Measurements from ENCODE around the gene NSUN6.
A peak's percentile ranks its signal among the peaks of the same experiment; 100 is the strongest.

Gene NSUN6, protein sequence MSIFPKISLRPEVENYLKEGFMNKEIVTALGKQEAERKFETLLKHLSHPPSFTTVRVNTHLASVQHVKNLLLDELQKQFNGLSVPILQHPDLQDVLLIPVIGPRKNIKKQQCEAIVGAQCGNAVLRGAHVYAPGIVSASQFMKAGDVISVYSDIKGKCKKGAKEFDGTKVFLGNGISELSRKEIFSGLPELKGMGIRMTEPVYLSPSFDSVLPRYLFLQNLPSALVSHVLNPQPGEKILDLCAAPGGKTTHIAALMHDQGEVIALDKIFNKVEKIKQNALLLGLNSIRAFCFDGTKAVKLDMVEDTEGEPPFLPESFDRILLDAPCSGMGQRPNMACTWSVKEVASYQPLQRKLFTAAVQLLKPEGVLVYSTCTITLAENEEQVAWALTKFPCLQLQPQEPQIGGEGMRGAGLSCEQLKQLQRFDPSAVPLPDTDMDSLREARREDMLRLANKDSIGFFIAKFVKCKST

DNA sequence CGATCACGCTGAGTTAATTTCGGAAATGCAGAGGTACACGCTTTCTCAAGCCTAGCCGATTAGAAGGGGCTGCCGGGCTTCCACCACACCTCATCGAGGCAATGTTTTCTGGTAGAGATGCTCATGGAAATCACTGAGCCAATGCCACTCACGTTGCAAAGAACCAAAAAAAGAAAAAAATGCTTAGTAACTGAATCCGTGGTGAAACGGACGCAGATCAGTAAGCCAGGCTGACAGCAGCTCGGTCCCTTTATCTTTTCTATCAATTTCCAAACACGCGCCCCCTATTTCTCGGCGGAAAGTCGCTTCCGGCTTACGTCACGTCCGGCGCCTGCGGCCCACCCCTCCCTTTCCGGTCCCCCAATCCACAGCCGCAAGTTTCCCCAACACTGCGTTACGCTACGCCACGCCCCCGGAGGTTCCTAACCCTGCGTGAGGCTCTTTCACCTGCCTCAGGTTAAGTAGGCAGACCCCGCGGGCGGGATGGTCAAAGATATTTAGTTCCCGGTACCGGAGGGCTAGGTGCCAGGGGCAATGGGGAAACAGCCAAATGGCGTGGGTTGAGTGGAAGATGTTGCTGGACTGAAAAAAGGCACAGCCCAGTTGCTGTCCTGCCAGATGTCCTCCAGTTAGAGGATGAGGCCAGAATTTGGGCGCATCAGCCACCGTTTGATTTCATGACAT, at the start of gene NSUN6:
TSS of gene NSUN6 (minus strand) at position 264 of the 684 bp plus-strand sequence. CDS start 384 bp downstream, outside the sequence.
- DNase-seq = no peak

DNA sequence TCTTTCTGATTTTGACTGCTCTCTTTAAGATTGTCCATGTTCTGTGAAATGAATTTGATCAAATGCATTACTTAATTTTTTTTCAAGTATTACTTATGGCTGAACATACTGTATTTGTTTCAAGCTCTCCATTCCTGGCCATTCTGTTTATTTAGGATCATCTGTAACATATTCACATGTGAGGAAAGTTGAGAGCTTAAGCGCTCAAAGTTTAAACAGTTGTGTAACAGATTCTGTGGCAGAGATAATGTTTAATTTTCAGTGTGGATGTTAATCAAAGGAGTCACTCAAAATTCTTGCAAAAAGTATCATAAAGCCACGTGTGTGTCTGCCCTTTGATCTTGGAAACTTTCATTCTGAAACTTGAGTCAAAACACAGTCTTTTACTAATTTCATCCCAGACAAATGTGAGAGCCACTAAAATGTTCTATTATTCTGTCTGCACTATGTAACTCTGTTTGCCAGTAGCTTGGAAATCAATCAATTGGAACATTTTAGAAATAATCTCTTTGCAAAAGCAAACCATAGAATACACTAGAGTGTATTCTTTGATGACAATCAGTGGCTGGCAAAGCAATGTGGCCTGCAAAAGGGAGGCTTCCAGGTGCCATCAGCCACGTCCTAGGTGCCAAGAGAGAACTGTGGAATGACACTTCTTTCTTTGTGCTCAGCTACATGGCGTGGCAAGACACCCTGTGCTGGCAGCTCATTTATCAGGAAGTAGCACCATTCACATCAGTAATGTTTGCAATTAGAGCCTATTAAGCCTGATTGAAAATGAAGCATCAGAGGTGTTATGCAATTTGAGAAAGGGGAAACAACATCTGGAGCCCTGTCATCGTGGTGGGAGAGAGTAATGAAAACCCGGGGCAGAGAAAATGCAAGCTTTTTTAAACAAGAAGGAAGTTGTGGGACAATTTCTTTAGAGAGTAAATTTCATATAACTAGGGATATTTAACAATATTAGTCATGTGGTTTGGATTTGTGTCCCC, 48.8 kb upstream of the NSUN6 start:
- no peak for DNase-seq

DNA sequence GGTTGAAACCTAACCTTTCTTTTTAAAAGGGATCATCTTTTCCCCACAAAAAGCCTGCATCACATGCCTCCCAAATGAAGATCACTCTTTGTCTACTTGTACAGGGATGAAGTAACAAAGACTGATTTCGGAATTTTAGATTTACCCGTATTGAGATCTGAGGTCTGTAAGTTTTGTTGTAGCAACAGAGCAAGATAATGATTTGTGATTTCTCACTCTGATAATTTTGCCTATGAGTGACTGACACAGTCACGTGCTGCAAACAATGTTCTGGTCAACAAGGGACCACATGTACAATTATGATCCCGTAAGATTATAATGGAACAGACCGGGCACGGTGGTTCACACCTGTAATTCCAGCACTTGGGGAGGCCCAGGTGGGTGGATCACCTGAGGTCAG, 39.2 kb upstream of the NSUN6 start:
- no peak for DNase-seq

DNA sequence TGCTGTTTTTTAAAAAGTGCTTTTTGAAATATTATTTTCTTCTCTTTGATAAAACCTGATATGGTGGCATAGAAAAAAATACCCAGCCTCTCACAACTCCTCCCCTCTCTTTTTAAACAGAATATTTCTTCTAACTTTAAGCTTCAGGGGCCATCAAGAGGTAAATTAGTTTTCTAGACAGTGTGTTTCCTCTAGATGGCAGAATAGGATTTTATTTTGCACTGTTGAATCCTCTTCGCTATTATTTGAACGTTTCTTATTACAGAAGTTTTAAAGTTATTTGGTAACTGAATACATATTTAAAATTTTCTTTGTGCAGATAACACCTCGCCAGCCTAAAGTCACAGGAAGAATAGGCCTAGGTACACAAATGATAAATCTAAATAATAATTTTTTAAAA, 38.1 kb upstream of the NSUN6 start:
- peak; percentile 0 for DNase-seq

DNA sequence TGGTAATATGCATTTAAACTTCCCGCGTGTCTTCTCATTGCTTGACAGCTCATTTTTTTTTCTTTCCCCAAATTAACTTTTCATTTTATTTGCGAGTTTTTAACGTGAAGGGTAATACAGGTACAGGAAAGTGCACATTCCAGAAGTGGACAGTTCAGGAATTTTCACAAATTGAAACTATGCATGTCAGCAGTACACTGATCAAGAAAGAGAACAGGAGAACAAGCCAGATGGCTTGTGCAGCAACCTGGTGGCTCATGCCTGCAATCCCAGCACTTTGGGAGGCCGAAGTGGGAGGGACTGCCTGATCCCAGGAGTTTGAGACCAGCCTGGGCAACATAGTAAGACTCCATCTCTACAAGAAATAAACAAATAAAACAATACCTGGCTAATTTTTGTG, 36.3 kb upstream of the NSUN6 start:
- no peak for DNase-seq

DNA sequence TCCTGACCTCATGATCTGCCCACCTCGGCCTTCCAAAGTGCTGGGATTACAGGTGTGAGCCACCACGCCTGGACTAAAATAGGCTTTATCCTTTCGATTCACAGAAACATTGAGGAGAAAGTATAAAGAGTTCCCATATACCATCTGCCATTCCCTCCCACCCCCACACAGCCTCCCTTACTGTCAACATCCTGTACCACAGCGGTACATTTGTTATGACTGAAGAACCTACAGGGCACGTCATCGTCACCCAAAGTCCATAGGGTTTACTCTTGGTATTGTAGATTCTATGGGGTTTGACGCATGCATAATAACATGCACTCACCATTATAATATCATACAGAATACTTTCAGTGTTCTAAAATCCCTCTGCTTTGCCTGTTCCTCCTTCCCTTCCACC, 35.8 kb upstream of the NSUN6 start:
- DNase-seq = no peak

DNA sequence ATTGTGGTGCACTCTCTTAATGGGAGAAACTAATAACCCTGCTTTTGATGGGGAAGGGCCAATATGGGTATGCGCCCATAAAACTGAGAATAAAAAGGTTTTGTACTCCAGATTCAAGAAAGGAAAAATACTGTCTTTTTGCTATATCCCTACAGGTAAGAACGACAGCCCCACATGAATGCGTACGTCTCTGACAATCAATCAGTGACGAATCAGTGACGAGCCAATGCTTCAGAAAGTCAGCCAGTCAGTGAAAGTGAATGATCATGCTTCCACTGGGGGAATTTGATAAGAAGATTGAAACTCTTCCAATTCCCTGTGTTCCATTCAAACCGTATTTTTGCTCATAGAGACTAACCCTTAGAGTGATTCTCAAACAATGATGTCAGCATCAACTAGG, 34.2 kb upstream of the NSUN6 start:
- no peak for DNase-seq

DNA sequence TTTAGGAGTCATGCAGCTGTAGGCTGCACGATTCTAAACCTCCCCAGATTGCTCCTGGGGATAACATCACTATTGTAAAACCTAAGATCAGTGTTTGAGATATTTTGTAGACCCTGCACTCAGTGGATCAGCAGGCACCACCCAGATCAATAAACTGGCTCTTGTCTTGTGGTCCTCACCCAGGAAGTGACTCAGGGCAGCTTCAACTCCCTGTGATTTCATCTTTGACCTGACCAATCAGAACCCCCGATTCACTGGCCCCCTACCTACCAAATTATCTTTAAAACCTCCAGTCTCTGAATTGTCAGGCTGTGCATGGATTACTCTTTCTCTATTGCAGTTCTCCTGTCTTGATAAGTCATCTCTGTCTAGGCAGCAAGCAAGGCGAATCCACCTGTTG, 33.6 kb upstream of the NSUN6 start:
- DNase-seq = no peak

DNA sequence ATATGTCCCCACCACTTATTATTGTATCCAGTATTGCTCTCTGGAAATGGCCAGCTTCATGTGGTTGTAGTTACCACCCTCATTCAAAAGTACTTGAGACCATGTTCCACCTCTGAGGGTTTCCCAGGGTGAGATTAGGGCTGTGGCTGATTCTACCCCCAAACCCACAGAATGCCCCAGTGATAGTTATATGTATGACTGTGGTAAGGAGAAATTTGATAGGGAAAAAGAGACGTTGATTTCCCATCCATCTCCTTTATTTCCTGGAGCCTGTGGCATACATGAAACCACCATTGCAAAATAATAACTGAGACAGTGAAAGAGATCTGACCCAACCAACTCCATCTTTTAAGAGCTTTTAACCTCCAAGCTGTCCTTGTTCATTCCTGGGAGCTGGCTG, 33.0 kb upstream of the NSUN6 start:
- no peak for DNase-seq

DNA sequence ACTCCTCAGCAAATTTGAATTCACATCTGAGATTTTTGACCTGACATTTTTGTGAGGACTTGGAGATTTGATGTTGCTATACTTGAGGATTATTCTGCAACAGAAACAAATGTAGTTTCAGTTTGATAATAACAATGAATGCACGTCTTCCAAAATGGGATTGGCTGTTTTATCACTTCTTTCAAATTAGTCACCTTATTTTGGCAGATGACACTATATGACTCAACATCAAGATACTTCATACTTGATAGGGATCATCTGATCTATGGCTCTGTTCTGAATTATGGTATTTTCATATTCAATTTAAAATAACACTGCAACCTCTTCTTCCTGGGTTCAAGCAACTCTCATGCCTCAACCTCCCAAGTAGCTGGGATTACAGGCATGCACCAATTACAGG, 32.0 kb upstream of the NSUN6 start:
- DNase-seq = no peak

DNA sequence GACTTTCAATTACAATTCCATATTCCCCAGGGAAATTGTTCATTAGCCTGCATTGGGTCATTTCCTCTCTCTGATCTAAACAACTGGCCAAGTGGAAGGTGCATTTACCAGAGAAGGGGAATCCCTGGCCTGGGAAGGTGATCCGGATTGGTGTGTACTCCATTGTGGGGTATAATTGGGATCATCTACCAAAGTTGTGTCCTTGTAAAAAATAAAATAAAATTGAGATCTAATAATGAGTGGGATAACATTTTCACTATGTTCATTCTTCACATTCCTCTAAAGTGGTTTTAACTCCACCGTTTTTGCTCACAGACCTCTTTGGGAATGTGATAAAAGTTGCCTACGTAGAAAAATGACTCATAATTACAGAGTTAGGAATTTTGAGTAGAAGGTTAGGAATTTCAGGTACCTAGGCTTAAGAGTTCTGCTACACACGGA, 30.6 kb upstream of the NSUN6 start:
- no peak for DNase-seq

DNA sequence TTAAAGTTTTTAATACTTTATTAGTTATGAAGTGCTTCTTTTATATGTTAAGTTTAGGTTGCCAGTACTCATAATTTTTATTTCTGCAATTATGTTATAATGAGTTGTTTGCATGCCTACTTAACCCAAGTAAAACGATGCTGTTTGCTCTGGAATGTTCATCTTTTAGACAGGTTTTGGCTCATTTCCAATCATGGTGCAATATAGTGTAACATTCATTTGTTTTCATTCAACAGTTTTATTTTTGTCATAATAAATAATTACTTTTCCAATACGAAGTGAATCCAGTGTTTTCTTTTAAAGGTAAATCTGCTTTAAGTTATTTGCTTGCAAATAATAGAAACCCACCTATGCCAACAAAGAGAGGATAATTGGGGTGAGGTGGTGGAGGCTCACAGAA, 30.0 kb upstream of the NSUN6 start:
- DNase-seq = no peak

DNA sequence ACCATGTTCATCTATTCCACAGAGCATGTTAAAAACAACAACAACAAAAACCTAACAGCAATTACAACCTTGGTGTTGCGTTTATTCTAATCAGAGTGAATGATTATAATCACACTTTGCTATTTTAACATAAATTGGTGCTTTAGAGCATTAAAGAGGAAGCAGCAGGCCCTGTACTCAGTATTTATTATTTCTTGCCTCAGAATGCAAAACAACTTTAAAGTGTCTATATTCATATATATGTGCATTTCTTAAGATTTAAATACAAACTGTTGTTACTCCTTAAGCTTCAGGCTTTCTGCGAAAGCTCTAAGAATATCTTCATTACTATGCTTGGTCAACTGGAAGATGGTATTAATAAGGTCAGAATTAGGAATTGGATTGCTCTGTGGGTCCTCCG, 29.4 kb upstream of the NSUN6 start:
- DNase-seq = no peak

DNA sequence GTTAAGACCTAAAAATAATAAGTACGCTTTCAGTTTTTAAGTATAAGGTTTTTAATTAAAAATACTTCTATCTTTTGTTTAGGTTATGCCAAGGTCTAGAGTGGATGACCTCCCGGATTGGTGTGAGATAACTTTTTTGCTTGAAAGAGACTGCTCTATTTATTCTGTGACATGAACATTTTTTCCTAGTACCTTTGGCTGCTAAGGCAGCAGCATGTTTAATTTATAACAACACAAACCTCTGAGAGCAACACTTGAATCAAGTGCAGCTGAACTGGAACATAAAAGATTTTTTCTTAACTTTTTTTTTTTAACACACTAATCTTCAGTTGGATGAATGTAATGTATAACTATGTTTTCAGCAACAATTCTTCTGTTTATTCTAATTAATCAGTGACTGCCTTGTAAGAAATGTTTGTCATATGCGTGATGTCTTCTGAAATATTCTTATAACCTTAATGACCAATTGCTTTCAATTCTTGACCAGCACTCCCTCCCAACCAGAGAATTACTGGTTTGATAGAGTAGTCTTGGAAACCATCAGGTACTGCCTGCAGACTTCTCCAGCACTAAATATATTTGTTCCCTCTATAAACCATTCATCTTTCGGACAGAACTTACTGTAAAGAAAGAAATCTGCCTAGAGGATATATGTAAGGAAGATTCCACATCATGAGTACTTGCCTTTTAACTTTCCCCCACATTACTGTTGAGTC, 23.9 kb upstream of the NSUN6 start:
- no peak for DNase-seq

DNA sequence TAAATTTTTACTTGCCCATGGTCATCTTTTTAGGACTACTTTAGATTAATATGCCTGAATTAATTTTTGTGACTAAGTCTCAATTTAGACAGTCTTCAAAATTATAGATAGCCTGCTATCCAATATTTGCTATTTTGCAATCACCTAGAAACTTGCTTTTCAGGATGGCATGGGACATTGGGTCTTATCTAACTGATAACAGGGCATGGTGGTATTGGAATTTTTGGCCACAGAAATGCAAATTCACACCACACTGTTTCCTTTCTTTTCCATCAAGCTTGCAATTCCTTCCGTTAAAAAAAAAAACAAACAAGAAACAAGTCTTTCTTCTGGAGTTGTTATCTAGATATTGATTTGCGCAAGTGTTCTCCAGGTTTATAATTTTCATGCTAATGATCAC, 16.6 kb upstream of the NSUN6 start:
- DNase-seq = no peak

DNA sequence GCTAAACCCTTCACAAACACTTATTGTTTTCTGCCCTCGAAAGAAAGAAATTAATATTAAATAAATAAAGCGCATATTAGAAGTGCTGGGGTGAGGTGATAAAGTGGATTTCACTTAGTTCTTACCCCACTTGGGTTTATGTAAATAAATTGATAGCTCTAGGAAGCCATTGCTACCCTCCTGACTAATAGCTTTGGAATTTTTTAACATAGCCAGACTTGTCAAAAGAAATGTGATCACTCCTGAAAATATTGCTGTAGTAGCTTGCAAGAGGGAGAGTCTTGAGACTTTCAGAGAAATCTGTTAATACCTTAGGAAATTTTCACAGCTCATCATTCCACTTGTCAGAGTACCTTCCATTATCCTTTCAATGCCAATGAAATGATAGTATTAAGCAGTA, 15.4 kb upstream of the NSUN6 start:
- DNase-seq = no peak

DNA sequence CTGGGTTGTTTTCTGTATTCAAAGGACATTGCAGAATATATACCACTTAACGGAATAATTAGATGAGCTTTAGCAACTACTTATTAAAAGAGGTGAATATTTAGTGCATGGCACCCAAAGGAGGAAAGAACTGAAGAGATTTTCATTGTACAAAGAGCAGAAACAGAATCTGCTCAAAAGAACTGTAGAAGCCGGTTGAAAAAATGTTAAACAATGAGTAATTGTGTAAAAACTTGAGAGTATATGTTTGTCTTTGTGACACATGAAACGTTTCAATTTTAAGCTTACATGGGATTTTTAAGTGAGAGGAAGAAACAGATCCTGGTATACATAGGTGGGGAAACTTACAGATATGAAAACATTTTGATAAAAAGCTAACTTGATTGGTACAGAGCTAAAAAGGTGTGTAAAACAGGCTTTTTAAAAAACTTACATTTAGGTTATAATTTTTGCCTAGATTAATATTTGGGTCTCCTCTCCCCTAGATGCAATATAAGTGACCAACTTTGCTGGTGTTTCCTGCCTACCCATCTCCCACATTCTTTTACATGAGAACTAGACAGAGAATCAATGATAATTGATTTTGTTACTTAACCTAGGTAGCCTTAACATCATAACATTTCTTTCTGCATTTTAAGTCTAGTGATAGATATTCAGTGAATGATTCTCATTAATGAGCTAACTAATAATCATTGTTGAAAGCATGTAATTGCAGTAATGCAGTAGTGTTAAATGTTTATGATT, 14.6 kb upstream of the NSUN6 start:
- no peak for DNase-seq

DNA sequence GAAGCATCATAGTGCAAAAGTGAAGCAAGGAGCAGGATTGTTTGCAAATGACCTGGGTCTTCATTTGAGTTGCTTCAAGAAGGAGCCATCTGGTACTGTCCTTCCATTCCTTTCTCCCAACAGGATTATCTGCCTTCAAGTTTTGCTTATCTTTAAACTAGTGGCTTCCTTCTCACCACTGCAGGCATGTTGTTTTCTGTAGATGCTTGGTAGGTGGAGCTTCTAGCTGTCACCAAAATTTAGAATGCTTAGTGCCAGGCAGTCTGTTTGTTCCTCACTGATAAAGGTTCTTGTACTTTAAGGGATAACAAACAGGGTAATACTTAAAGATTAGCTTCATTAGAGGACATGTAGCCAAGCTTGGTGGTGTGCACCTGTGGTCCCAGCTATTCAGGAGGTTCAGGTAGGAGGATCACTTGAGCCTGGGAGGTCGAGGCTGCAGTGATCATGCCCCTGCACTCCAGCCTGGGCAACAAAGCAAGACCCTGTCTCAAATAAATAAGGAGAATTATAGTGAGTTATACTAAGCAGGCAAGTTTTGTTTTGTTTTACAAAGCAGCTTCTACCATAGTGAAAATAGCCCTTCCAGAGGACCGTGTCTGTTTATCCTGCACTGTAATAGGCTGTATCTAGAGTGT, 13.6 kb upstream of the NSUN6 start:
- no peak for DNase-seq

DNA sequence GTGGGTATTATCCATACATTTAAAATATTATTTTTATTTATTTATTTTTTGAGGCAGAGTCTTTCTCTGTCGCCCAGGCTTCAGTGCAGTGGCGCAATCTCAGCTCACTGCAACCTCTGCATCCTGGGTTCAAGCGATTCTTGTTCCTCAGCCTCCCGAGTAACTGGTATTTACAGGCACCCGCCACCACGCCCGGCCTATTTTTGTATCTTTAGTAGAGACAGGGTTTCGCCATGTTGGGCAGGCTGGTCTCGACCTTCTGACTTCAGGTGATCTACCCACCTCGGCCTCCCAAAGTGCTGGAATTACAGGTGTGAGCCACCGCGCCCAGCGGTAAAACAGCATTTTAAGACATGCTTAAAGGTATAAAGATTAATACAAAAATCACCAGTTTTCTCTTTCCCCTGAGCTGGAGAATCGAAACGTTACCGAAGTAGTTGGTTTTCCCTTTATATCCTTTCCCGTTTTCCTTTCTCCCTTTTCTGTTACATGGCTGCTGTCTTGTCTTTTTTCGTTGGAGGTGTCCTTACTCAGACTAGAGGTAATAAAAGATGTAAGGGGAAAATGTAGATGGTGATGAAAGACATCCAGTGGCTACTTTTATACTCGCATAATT, 9.5 kb upstream of the NSUN6 start:
- DNase-seq = no peak

DNA sequence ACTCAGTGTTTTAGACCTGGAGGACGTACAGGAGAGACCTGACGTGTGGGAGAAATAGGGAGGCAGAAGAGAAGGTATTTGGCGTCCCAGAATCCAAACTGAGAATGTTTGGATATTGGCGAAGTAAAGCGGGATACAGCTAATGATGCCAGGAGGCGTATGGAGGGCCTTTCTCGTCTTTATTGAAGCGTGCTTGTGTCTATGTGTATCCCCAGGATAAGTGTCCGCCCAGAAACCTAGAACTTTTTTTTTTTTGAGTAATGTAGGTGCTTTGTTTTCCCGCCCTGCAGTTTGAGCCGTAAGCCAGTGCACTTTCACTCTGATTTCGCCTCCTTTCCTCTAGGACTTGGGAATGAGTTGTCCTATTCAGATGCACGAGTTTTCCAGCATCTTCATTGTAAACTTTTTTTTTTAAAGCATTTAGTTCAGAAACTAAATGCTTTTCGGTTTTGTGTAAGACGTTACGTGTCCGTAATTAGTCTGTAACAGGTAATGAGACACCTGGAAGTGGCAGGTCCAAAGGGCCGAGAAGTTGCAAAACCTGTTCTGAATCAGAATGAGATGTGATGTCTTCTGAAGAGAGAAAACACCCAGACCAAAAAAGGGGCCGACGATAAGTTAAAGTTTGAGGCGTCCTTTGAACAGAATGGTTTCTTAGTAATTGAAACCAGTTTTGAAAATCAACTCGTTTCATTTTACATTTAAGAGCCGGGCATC, 8.6 kb upstream of the NSUN6 start:
- no peak for DNase-seq
